Kidney epithelial cell (primary cell): Measurements from ENCODE around the gene FERMT1. TPM values are rescaled to one million over a fixed set of nuclear protein-coding genes. Genes with fewer than 3 reads are reported as not detected.
"Not testable (repeated sequence)": the region's sequence is repeated elsewhere in the genome, so short reads cannot be mapped to it uniquely, and the experiment has no call there.

Experiments used
- DNase-seq: peaks from one replicate; pipeline ENCODE4 v3.0.0-alpha.2; 2010; ENCODE audit warnings: low read depth
- H3K27me3 ChIP-seq: 2 replicates; pipeline ENCODE4 v1.6.0; 2011; ENCODE audit warnings: low read length; ENCODE audit not compliant: control insufficient read depth, insufficient read depth
- H3K36me3 ChIP-seq: 2 replicates; pipeline ENCODE4 v1.5.1; 2011; ENCODE audit warnings: low read length; ENCODE audit not compliant: control insufficient read depth, insufficient read depth
- H3K4me3 ChIP-seq: 2 replicates; pipeline ENCODE4 v1.5.1; 2011; ENCODE audit warnings: low read depth, mild to moderate bottlenecking, control low read depth, low read length
- total RNA-seq: library from RNA; depleted of rRNA; stranded (reverse); fragments of >200 nt; gene quantifications from 2 replicates; pipeline ENCODE4 v1.2.3, GENCODE V29; 2015
- TF ChIP-seq, protein P1 (sequence below): IDR thresholded peaks from 2 replicates; pipeline ENCODE4 v1.5.1; 2011; ENCODE audit warnings: mild to moderate bottlenecking, moderate library complexity, low read length, control low read depth, inconsistent platforms; ENCODE audit not compliant: insufficient read depth, poor library complexity, severe bottlenecking

FERMT1 gene
- total RNA-seq, 1 donor from 2014 or later = 22.1 TPM

DNA sequence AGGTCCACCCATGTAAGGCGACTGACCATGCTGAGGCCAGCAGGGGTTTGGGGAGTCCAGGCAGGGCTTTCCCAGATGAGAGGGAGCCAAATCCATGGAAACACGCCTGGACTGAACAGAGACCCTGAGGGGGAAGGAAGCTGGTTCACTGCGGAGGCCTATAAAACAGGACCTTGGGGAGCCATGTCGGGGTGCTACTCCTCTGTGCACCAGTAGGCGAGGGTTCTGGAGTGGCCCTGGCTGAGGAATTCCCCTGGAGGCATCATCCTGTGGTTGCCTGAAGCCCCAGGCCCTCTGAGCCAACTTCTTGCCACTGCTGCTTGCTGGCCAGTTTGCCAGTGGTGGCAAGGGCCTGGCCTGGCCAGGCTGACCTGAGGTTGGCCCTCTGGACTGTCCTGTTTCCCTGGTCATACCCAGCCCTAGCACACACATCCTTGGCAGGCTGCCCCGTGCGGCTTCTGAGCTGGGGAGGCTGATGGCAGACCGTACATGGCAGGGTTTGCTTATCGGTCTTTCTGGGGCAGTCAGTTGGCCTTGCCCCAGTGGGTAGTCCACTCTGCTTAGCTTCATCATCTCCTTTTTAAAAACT is 66.8 kb downstream of the FERMT1 start:
- TF ChIP-seq, protein P1, sequence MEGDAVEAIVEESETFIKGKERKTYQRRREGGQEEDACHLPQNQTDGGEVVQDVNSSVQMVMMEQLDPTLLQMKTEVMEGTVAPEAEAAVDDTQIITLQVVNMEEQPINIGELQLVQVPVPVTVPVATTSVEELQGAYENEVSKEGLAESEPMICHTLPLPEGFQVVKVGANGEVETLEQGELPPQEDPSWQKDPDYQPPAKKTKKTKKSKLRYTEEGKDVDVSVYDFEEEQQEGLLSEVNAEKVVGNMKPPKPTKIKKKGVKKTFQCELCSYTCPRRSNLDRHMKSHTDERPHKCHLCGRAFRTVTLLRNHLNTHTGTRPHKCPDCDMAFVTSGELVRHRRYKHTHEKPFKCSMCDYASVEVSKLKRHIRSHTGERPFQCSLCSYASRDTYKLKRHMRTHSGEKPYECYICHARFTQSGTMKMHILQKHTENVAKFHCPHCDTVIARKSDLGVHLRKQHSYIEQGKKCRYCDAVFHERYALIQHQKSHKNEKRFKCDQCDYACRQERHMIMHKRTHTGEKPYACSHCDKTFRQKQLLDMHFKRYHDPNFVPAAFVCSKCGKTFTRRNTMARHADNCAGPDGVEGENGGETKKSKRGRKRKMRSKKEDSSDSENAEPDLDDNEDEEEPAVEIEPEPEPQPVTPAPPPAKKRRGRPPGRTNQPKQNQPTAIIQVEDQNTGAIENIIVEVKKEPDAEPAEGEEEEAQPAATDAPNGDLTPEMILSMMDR = no peak
- no peak overlapping the region for H3K4me3 ChIP-seq

DNA sequence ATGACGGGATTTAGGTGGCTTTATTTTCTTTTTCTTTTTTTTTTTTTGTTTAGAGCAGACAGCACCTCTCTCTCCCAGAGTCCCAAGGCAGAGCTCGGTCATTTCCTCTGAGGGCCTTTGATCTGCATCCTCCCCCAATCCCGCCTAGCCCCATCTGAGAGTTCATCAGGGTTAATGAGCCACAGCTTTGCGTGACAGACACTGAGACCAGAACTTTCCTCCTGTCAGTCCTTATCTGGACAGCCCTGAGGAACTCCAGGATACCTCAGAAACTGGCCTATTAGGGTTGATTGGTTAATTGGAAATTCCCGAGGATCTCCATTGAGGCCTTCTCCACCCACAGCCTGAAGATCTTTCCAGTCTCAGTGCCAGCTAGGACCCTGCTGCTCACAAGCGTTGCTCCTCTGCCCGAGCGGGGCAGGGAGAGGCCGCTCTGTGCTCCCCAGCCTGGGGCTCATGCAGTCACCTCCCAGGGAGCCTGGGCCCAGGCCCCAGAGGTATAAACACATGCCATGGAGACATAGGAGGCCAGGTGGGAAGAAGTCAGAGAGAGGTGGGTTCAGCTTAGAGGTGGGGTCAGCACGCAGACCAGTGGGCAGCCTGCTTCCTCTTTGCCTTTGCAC is 67.6 kb downstream of the FERMT1 start:
- no peaks in the 10 kb centered on the region for H3K27me3 ChIP-seq
- TF ChIP-seq, protein P1 = no peak
- DNase-seq = peak; percentile 57
- H3K4me3 ChIP-seq = peak overlapping the region; percentile 3
- H3K36me3 ChIP-seq = no peaks in the 10 kb centered on the region

More for the DNA sequence above, 66.8 kb downstream of the FERMT1 start:
- no peak for DNase-seq
- no peaks in the 10 kb centered on the region for H3K27me3 ChIP-seq
- no peaks in the 10 kb centered on the region for H3K36me3 ChIP-seq

DNA sequence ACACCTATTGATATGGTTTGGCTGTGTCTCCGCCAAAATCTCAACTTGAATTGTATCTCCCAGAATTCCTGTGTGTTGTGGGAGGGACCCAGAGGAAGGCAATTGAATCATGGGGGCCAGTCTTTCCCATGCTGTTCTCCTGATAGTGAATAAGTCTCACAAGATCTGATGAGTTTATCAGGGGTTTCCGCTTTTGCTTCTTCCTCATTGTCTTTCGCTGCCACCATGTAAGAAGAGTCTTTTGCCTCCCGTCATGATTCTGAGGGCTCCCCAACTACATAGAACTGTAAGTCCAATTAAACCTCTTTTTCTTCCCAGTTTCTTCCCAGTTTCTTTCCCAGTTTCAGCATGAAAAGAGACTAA is 68.2 kb downstream of the FERMT1 start:
- DNase-seq, H3K36me3 ChIP-seq, H3K27me3 ChIP-seq: not testable (repeated sequence)
- H3K4me3 ChIP-seq = peak overlapping the region; percentile 11

DNA sequence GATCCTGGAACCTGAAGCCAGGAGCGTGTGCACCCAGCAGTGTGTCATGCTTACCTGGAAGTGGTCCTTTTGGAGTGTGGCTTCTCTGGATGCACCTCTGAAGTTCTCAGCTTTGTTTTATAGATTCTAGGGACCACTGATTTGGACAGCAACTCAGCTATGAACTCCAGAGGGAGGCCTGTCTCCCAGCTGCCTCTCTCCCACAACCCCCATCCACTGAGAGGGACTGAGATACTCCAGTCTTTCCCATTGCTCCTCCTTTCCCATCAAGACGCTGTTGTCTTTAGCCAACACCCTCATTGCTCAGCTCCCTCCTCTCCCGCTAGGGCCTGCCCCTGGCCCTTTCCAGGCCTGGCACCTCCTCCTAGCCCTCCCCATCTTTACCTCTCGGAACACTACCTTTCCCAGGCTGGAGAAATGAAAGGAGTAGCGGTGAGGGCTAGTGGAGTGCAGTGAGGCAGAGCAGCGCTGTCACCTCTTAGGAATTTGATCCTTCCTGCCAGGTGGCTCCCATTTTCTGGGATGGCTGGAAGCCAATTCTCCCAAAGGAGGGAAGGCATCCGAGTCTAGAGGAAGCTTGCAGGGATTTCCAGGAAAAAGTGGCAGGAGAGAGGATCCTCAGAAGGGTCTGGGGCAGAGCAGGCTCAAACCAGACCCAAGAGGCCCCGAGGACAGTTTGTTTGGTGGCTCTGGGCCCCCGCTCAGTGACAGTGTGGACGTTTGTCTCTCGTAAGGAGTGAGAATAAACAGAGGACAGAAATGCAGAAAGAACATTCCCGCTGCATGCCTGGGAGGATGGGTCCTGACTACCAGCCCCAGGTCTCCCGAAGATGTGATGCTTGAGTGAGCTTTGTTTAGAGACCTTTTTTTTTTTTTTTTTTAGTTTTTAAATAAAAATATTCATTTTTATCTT is 68.8 kb downstream of the FERMT1 start, which contains the start of gene LRRN4:
Gene LRRN4 (minus strand): TSS at position 285 of the 913 bp plus-strand sequence. CDS start 1,261 bp downstream, outside the sequence.
- DNase-seq = peak; percentile 94

DNA sequence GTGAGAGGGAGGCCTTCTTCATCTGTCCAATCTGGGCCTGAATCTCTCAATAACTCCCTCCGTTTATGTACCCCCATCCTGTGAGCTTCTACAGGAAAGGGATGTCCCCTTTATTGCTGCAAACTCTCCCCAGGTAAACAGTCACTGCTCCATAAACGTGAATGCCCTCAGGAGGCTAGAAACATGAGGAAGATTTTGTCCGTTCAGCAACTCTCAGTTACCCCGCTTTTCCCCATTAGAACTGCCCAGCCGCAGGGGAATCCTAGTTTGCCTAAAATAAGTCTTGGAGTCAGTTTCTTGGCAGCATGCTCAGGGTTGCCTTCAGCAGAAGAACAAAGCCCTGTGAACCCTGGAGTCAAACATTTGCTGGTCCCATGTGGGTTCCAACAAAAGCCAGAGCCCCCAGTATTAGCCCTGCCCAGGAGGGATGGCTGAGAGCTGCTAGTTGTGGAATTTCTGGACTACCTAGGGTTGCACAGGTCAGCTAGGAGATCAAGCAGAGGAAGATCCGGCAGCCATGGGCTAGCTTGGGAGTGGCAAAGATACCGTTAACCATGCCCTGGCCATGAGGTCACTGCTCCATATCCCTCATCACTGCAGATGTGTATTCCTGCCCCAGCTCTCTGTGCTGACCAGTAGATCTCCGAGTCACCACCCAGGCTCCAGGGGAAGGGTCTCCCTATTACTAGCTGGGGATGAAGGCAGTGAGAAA is 69.6 kb downstream of the FERMT1 start:
- no peak for DNase-seq
- TF ChIP-seq, protein P1 = no peak
- H3K4me3 ChIP-seq = peak overlapping the region; percentile 60
- no peaks in the 10 kb centered on the region for H3K27me3 ChIP-seq
- no peaks in the 10 kb centered on the region for H3K36me3 ChIP-seq

More for the DNA sequence above, 68.8 kb downstream of the FERMT1 start, which contains the start of gene LRRN4:
- H3K4me3 ChIP-seq = peak within 1 kb of the TSS; percentile 60
- no peaks in the 10 kb centered on the region for H3K27me3 ChIP-seq
- TF ChIP-seq, protein P1 = no peak
- no peaks in the 10 kb centered on the region for H3K36me3 ChIP-seq
